Measurements from ENCODE around the gene UPF3B. TPM values are rescaled to one million over a fixed set of nuclear protein-coding genes. Genes with fewer than 3 reads are reported as not detected.

UPF3B gene
- total and polyA plus RNA-seq, 10 of the 15 experiments (the other 5 are each of a cell fraction or from before 2014, with no cell fraction given), result 5.7 to 35.3 (median 22.1) TPM

DNA sequence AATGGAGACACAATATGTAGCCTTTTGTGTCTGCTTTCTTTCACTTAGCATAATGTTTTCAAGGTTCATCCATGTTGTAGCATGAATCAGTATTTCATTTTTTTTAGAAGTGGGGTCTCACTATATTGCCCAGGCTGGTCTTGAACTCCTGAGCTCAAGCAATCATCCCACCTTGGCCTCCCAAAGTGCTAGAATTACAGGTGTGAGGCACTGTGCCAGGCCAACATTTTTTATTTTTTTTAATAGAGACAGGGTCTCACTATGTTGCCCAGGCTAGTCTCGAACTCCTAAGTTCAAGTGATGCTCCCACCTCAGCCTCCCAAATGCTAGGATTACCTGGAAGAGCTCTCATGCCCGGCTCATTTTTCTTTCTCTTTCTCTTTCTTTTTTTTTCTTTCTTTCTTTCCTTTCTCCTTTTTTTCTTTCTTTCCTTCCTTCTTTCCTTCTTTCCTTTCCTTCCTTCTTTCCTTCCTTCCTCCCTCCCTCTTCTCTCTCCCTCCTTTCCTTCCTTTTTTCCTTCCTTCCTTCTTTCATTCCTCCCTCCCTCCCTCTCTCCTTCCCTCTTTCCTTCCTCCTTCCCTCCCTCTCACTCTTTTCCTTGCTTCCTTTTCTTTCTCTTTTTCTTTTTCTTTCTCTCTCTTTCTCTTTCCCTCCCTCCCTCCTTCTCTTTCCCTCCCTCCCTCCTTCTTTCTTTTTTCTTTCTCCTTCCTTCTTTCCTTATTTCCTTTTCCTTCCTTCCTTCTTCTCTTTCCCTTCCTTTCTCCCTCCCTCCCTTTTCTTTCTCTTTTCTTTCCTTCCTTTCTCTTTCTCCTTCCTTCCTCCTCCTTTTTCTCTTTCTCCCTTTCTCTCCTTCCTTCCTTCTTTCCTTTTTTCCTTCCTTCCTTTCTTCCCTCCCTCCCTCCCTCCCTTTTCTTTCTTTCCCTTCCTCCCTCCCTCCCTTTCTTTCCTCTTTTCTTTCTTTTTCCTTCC, 51.2 kb downstream of the UPF3B start:
- intact Hi-C loops (cut with micrococcal nuclease; ENCODE audit: unreplicated experiment), result no loop called here
- ATAC-seq (no peak), DNase-seq (ENCODE audit: low read depth, low spot score) (no peak), FAIRE-seq (no peak)
- no peaks in the 10 kb centered on the region for H3K79me2 ChIP-seq (ENCODE audit: control insufficient read depth, insufficient read depth, low read length)
- no peak overlapping the region for H2AFZ ChIP-seq (ENCODE audit: control insufficient read depth, low read depth, low read length)
- 57% methylated on average over 2 of the region's 2 CpGs for WGBS (ENCODE audit: insufficient coverage, insufficient replicate concordance, low lambda C conversion rate, missing lambda C conversion rate)
- SMC1A ChIA-PET (ENCODE audit: uncharacterized antibody, unreplicated experiment), result no interaction called here
- CTCF ChIA-PET, result interaction anchor here (0.6 kb wide), 1 partner anchor 317 kb away, joined by 3 read pairs; no protein-coding TSS in a partner anchor
- no TSS peak for BruUV-seq (replicated peaks)
- H3K4me1 ChIP-seq (ENCODE audit: control insufficient read depth, insufficient read depth, low read length), result no peaks in the 10 kb centered on the region
- no peaks in the 10 kb centered on the region for H3K36me3 ChIP-seq (ENCODE audit: control insufficient read depth in 2 of 2, insufficient read depth in 2 of 2, low read length in 1 of 2)
- no peaks in the 10 kb centered on the region for H3K9me3 ChIP-seq (replicated peaks; ENCODE audit: control insufficient read depth, insufficient read depth, low read length)
- no peak overlapping the region for H3K4me3 ChIP-seq
- H3K27ac ChIP-seq (ENCODE audit: control insufficient read depth, insufficient read depth), result no peak overlapping the region
- H4K20me1 ChIP-seq (ENCODE audit: control insufficient read depth, insufficient read depth), result no peaks in the 10 kb centered on the region
- H3K9ac ChIP-seq (ENCODE audit: control insufficient read depth, insufficient read depth, low read length), result no peak overlapping the region
- in situ Hi-C loops (cut with MboI), result no loop called here
- POLR2A ChIA-PET, result interaction anchor here (0.6 kb wide), 1 partner anchor 51 kb away, joined by 3 read pairs; no protein-coding TSS in a partner anchor
- no peak overlapping the region for H3K4me2 ChIP-seq (ENCODE audit: control insufficient read depth, insufficient read depth)
- RAD21 ChIA-PET (ENCODE audit: unreplicated experiment), result no interaction called here
- no peaks in the 10 kb centered on the region for H3K27me3 ChIP-seq (replicated peaks in 1 of 2; ENCODE audit: control insufficient read depth in 2 of 2, insufficient read depth in 2 of 2, low read length in 1 of 2)
- TF ChIP-seq ZNF217 (IDR thresholded peaks at IDR 0.05) (no peak), SMAD5 (IDR thresholded peaks at IDR 0.05; ENCODE audit: low read depth) (no peak), SUZ12 (IDR thresholded peaks at IDR 0.05; ENCODE audit: unreplicated experiment) (no peak), PAX8 (IDR thresholded peaks at IDR 0.05) (no peak), SIX5 (IDR thresholded peaks at IDR 0.05; ENCODE audit: low read depth, low read length, severe bottlenecking) (no peak), SKIL (IDR thresholded peaks at IDR 0.05; ENCODE audit: low read depth, poor library complexity, severe bottlenecking) (no peak), SREBF2 (IDR thresholded peaks at IDR 0.05; ENCODE audit: low read length) (no peak), ZBTB33 (IDR thresholded peaks at IDR 0.05) (no peak), RFX5 (IDR thresholded peaks at IDR 0.05; ENCODE audit: low read depth, low read length) (no peak), EGR1 (IDR thresholded peaks at IDR 0.05; ENCODE audit: borderline replicate concordance in 1 of 2, low read depth in 2 of 2, low read length in 2 of 2) (no peak), WRNIP1 (IDR thresholded peaks at IDR 0.05; ENCODE audit: borderline replicate concordance, low read depth, low read length) (no peak)
- TF ChIP-seq, protein P1, sequence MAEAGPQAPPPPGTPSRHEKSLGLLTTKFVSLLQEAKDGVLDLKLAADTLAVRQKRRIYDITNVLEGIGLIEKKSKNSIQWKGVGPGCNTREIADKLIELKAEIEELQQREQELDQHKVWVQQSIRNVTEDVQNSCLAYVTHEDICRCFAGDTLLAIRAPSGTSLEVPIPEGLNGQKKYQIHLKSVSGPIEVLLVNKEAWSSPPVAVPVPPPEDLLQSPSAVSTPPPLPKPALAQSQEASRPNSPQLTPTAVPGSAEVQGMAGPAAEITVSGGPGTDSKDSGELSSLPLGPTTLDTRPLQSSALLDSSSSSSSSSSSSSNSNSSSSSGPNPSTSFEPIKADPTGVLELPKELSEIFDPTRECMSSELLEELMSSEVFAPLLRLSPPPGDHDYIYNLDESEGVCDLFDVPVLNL (IDR thresholded peaks at IDR 0.05; ENCODE audit: low read depth, low read length), result no peak
- TF ChIP-seq, protein P2, sequence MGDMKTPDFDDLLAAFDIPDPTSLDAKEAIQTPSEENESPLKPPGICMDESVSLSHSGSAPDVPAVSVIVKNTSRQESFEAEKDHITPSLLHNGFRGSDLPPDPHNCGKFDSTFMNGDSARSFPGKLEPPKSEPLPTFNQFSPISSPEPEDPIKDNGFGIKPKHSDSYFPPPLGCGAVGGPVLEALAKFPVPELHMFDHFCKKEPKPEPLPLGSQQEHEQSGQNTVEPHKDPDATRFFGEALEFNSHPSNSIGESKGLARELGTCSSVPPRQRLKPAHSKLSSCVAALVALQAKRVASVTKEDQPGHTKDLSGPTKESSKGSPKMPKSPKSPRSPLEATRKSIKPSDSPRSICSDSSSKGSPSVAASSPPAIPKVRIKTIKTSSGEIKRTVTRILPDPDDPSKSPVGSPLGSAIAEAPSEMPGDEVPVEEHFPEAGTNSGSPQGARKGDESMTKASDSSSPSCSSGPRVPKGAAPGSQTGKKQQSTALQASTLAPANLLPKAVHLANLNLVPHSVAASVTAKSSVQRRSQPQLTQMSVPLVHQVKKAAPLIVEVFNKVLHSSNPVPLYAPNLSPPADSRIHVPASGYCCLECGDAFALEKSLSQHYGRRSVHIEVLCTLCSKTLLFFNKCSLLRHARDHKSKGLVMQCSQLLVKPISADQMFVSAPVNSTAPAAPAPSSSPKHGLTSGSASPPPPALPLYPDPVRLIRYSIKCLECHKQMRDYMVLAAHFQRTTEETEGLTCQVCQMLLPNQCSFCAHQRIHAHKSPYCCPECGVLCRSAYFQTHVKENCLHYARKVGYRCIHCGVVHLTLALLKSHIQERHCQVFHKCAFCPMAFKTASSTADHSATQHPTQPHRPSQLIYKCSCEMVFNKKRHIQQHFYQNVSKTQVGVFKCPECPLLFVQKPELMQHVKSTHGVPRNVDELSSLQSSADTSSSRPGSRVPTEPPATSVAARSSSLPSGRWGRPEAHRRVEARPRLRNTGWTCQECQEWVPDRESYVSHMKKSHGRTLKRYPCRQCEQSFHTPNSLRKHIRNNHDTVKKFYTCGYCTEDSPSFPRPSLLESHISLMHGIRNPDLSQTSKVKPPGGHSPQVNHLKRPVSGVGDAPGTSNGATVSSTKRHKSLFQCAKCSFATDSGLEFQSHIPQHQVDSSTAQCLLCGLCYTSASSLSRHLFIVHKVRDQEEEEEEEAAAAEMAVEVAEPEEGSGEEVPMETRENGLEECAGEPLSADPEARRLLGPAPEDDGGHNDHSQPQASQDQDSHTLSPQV (IDR thresholded peaks at IDR 0.05), result no peak
